Hepatocyte (in vitro differentiated cells): ENCODE data around the gene WDR11.

ENCODE experiments used
- EZH2 ChIP-seq: fragments of 200-600 bp; sonication (generic); IDR thresholded peaks from 2 replicates; pipeline ENCODE4 v1.6.1; 2016; ENCODE audit warnings: antibody characterized with exemption, mild to moderate bottlenecking, borderline replicate concordance
- EZH2phosphoT487 ChIP-seq: fragments of 200-600 bp; sonication (generic); IDR thresholded peaks from one replicate; pipeline ENCODE4 v1.6.1; 2018; ENCODE audit warnings: antibody characterized with exemption, mild to moderate bottlenecking, low read depth, moderate library complexity; ENCODE audit not compliant: unreplicated experiment, severe bottlenecking
- TF ChIP-seq, protein P1 (sequence below): fragments of 200-600 bp; sonication (generic); IDR thresholded peaks from 2 replicates; pipeline ENCODE4 v1.5.1; 2016; ENCODE audit warnings: antibody characterized with exemption, mild to moderate bottlenecking; ENCODE audit not compliant: poor library complexity

DNA sequence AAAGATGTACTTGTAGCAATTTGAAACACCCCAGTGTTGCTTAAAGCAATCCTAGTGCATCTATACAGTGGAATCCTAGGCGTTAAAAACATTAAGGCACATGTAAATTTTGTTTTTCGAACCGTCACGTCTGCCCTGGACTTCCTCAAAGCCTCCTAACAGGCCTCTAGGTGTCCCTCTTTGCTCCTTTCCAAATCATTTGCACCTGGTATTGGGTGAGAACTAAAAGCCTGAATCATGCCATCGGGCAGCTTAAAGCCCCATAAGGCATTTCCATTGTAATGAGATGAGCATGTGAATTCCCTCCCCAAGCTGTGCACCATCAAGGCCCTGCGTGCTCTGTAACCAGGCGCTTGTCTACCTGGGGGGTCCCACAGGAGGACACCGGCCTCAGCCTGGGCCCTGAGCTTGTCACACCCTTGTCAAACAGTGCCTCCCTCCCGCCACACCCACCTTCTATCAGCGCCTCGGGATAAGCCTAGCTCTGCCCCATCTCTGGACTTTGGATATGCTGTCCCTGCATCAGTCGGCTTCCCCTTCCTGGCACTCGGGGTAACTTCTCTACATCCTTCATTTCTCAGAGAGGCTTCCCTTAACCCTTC, 89.2 kb downstream of the WDR11 start:
- TF ChIP-seq, protein P1, sequence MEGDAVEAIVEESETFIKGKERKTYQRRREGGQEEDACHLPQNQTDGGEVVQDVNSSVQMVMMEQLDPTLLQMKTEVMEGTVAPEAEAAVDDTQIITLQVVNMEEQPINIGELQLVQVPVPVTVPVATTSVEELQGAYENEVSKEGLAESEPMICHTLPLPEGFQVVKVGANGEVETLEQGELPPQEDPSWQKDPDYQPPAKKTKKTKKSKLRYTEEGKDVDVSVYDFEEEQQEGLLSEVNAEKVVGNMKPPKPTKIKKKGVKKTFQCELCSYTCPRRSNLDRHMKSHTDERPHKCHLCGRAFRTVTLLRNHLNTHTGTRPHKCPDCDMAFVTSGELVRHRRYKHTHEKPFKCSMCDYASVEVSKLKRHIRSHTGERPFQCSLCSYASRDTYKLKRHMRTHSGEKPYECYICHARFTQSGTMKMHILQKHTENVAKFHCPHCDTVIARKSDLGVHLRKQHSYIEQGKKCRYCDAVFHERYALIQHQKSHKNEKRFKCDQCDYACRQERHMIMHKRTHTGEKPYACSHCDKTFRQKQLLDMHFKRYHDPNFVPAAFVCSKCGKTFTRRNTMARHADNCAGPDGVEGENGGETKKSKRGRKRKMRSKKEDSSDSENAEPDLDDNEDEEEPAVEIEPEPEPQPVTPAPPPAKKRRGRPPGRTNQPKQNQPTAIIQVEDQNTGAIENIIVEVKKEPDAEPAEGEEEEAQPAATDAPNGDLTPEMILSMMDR = no peak
- TF ChIP-seq EZH2 = no peak
- no peak for TF ChIP-seq EZH2phosphoT487
